ENCODE data around the gene TMEM161A. TPM values are rescaled to one million over a fixed set of nuclear protein-coding genes. Genes with fewer than 3 reads are reported as not detected.

The TMEM161A gene
- total and polyA plus RNA-seq, 2 of the 13 experiments (the other 11 are each of a cell fraction or from before 2014, with no cell fraction given): 25.9 to 31.4 TPM

DNA sequence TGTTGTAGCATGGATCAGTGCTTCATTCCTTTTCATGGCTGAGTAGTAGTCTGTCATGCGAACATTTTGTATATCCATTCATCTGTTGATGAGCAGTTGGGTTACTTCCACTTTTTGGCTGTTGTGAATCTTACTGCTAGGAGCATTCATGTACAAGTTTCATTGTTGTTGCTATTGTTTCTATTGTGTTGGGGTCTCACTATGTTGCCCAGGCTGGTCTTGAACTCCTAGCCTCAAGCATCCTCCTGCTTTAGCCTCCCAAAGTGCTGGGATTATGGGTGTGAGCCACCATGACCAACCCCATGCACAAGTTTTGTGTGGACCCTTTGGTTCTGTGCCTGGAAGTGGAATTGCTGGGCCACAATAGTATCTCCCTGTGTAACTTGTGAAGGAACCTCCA lies 58.7 kb downstream of the TMEM161A start:
- no peak for DNase-seq (ENCODE audit: low spot score)
- H3K4me2 ChIP-seq (ENCODE audit: low read depth, low read length): no peak overlapping the region
- no peak overlapping the region for H3K4me3 ChIP-seq (replicated peaks in 1 of 3; ENCODE audit: insufficient read depth in 1 of 3, low read depth in 2 of 3, low read length in 3 of 3)
- no peaks in the 10 kb centered on the region for H3K79me2 ChIP-seq (ENCODE audit: insufficient read depth, low read length)
- no peak for ATAC-seq
- H2AFZ ChIP-seq (ENCODE audit: low read length): no peak overlapping the region
- CTCF ChIA-PET (ENCODE audit: low intra/inter-chr PET ratio, low total read pairs): no interaction called here
- BruUV-seq (replicated peaks): no TSS peak
- POLR2A ChIA-PET: no interaction called here
- no peak overlapping the region for H3K27ac ChIP-seq (ENCODE audit: extremely low read length, insufficient read depth, low read length)
- no peak for FAIRE-seq
- WGBS (ENCODE audit: low lambda C conversion rate): 100% methylated on average over 1 of the region's 1 CpG
- peaks cover 0 to 2% of the 10 kb centered on the region in 2 experiments; a peak in 3 of 5 replicates for H3K36me3 ChIP-seq (replicated peaks in 1 of 2; ENCODE audit: control insufficient read depth in 1 of 2, insufficient read depth in 2 of 2, low read length in 2 of 2)
- no peaks in the 10 kb centered on the region for H3K27me3 ChIP-seq (ENCODE audit: control insufficient read depth in 1 of 2, insufficient read depth in 2 of 2, low read length in 2 of 2)
- intact Hi-C loops (cut with micrococcal nuclease; ENCODE audit: unreplicated experiment) (no loop called here), in situ Hi-C loops (cut with HindIII; ENCODE audit: extremely low pct_ligation_motif_present, low pct_unique_long_range_greater_than_20kb) (no loop called here)
- no peaks in the 10 kb centered on the region for H4K20me1 ChIP-seq (ENCODE audit: insufficient read depth, low read length)
- TF ChIP-seq, protein P1, sequence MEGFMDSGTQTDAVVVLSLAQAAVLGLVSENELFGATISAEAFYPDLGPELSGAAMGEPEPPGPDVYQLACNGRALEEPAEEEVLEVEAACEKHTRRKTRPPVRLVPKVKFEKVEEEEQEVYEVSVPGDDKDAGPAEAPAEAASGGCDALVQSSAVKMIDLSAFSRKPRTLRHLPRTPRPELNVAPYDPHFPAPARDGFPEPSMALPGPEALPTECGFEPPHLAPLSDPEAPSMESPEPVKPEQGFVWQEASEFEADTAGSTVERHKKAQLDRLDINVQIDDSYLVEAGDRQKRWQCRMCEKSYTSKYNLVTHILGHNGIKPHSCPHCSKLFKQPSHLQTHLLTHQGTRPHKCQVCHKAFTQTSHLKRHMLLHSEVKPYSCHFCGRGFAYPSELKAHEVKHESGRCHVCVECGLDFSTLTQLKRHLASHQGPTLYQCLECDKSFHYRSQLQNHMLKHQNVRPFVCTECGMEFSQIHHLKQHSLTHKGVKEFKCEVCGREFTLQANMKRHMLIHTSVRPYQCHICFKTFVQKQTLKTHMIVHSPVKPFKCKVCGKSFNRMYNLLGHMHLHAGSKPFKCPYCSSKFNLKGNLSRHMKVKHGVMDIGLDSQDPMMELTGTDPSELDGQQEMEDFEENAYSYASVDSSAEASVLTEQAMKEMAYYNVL (CRISPR knock-in tag; IDR thresholded peaks at IDR 0.05; ENCODE audit: borderline replicate concordance): no peak
- TF ChIP-seq, protein P2, sequence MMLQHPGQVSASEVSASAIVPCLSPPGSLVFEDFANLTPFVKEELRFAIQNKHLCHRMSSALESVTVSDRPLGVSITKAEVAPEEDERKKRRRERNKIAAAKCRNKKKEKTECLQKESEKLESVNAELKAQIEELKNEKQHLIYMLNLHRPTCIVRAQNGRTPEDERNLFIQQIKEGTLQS (CRISPR knock-in tag; IDR thresholded peaks at IDR 0.05): no peak
- no peak for TF ChIP-seq NRL (CRISPR knock-in tag; IDR thresholded peaks at IDR 0.05; ENCODE audit: borderline replicate concordance)
- no peak for TF ChIP-seq ZMAT3 (CRISPR knock-in tag; conservative IDR thresholded peaks at IDR 0.05)
- TF ChIP-seq ZNF569 (CRISPR knock-in tag; IDR thresholded peaks at IDR 0.05; ENCODE audit: borderline replicate concordance): no peak
- TF ChIP-seq, protein P3, sequence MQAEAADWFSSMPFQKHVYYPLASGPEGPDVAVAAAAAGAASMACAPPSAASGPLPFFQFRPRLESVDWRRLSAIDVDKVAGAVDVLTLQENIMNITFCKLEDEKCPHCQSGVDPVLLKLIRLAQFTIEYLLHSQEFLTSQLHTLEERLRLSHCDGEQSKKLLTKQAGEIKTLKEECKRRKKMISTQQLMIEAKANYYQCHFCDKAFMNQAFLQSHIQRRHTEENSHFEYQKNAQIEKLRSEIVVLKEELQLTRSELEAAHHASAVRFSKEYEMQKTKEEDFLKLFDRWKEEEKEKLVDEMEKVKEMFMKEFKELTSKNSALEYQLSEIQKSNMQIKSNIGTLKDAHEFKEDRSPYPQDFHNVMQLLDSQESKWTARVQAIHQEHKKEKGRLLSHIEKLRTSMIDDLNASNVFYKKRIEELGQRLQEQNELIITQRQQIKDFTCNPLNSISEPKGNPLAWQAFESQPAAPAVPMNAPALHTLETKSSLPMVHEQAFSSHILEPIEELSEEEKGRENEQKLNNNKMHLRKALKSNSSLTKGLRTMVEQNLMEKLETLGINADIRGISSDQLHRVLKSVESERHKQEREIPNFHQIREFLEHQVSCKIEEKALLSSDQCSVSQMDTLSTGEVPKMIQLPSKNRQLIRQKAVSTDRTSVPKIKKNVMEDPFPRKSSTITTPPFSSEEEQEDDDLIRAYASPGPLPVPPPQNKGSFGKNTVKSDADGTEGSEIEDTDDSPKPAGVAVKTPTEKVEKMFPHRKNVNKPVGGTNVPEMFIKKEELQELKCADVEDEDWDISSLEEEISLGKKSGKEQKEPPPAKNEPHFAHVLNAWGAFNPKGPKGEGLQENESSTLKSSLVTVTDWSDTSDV (CRISPR knock-in tag; IDR thresholded peaks at IDR 0.05): no peak
- H3K9me3 ChIP-seq (ENCODE audit: low read length): no peaks in the 10 kb centered on the region
- no peaks in the 10 kb centered on the region for H3K4me1 ChIP-seq (ENCODE audit: insufficient read depth, low read length)
- no peak overlapping the region for H3K9ac ChIP-seq (ENCODE audit: insufficient read depth, low read depth, low read length)
